Colonic mucosa (tissue), 4 donors: ENCODE results near the gene PFKM. TPM values are rescaled to one million over a fixed set of nuclear protein-coding genes. Genes with fewer than 3 reads are reported as not detected.
"Not testable (repeated sequence)": the region's sequence is repeated elsewhere in the genome, so short reads cannot be mapped to it uniquely, and the experiment has no call there.

Experiments
- DNase-seq: peaks from one replicate; pipeline ENCODE4 v3.0.0-alpha.2; 2020
- H3K27ac ChIP-seq: fragments of 200-600 bp; one replicate; pipeline ENCODE4 v1.8.0; 2021
- H3K27me3 ChIP-seq: fragments of 200-600 bp; one replicate; pipeline ENCODE4 v1.8.0; 2021
- H3K36me3 ChIP-seq: fragments of 200-600 bp; one replicate; pipeline ENCODE4 v1.8.0; 2021
- H3K4me1 ChIP-seq: fragments of 200-600 bp; one replicate; pipeline ENCODE4 v1.8.0; 2021; ENCODE audit warnings: mild to moderate bottlenecking
- H3K4me3 ChIP-seq: fragments of 200-600 bp; one replicate; pipeline ENCODE4 v1.8.0; 2021
- H3K9ac ChIP-seq, 2 donors: one replicate each; pipeline ENCODE4 v1.7.0; 2013; ENCODE audit warnings: control low read depth in 2 of 2, low read depth in 2 of 2, low read length in 2 of 2
- H3K9me3 ChIP-seq: fragments of 200-600 bp; one replicate; pipeline ENCODE4 v1.8.0; 2021
- intact Hi-C: fragments of 100-400 bp; cut with DNase I; formaldehyde crosslinking; loops from one replicate; pipeline ENCODE4 v1.14.1; 2022
- total RNA-seq, 2 donors: library from RNA; stranded (reverse); fragmentation: NEBNext Ultra II Directional in 1 of 2; extraction: Animal tissue kit (Norgen Biotek cat#: 25700) in 1 of 2; gene quantifications; one replicate each; pipeline ENCODE4 v1.2.1, GENCODE V29; 2021
- TF ChIP-seq, protein P1 (sequence below): fragments of 200-600 bp; IDR thresholded peaks from one replicate; pipeline ENCODE4 v1.8.0; 2022; ENCODE audit warnings: antibody characterized with exemption, mild to moderate bottlenecking
- donor health status: healthy.
- donor health status: DM: no; HTN: no; CAD: no.
- donor health status: DM: no; HTN: no; CAD: no.

PFKM gene
- total RNA-seq, 2 donors from 2014 or later = 39.2 to 64.6 TPM

DNA sequence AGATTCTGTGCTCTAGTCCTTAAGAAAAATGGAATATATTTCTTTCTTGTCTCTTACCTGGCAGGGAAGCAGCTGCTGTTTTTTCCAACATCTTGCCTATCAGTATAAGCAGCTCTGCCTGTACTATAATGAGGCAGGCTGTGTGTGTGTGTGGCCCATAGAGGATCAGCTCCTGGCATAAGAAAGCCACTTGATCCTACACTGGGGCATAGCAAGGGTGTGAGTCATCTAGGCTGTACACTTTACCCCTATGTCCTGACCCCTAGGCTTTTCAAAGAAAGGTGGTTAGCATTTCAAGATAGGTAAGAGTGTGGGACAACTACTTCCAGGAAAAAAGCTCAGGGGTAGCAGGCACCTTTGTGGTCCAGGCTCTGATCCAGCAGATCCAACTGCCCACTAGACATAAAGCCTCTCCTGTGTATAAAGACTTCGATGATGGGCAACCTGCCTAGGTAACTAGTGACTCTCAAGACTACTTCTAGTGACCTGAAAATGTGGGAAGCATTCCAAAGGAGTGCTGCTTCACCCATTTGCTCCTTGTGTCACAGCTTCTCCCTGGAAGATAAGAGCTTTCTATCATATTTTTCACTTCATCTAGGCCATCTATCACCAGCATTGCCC lies 8.4 kb upstream of the PFKM start:
- no peak overlapping the region for H3K27ac ChIP-seq
- no peaks in the 10 kb centered on the region for H3K27me3 ChIP-seq
- intact Hi-C loops = no loop called here
- no peaks in the 10 kb centered on the region for H3K36me3 ChIP-seq
- no peak overlapping the region for H3K4me3 ChIP-seq
- DNase-seq = no peak
- TF ChIP-seq, protein P1, sequence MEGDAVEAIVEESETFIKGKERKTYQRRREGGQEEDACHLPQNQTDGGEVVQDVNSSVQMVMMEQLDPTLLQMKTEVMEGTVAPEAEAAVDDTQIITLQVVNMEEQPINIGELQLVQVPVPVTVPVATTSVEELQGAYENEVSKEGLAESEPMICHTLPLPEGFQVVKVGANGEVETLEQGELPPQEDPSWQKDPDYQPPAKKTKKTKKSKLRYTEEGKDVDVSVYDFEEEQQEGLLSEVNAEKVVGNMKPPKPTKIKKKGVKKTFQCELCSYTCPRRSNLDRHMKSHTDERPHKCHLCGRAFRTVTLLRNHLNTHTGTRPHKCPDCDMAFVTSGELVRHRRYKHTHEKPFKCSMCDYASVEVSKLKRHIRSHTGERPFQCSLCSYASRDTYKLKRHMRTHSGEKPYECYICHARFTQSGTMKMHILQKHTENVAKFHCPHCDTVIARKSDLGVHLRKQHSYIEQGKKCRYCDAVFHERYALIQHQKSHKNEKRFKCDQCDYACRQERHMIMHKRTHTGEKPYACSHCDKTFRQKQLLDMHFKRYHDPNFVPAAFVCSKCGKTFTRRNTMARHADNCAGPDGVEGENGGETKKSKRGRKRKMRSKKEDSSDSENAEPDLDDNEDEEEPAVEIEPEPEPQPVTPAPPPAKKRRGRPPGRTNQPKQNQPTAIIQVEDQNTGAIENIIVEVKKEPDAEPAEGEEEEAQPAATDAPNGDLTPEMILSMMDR = no peak
- no peaks in the 10 kb centered on the region for H3K9me3 ChIP-seq
- H3K4me1 ChIP-seq = peaks cover 7% of the 10 kb centered on the region
- no peak overlapping the region for H3K9ac ChIP-seq

DNA sequence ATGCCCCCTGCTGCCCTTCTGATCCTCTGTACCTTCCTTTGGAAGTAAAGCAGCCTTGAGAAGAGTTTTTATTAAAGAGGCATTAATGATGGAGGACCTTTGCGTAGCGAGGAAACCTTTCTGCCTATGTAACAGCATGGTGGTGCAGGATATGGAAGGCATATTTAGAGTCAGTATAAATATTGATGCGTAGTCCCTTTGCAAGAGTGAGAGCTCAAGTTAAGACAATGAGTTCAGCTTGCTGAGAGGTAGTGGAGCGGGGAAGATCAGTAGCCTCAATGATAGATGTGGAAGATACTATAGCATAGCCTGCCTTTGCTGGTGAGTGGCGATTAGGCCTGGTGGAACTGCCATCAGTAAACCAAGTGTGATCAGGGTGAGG lies 7.9 kb upstream of the PFKM start:
- H3K9ac ChIP-seq, intact Hi-C loops: not testable (repeated sequence)

GRCh38 chr12:48115957-48116356 lies 3.2 kb upstream of the PFKM start:
- DNase-seq = no peak
- Histone ChIP-seq H3K9ac (no peak overlapping the region), H3K36me3 (no peaks in the 10 kb centered on the region), H3K27ac (no peak overlapping the region), H3K4me1 (peaks cover 4% of the 10 kb centered on the region), H3K27me3 (no peaks in the 10 kb centered on the region), H3K9me3 (no peaks in the 10 kb centered on the region), H3K4me3 (no peak overlapping the region)
- TF ChIP-seq, protein P1 = no peak
- intact Hi-C loops = no loop called here

More for the DNA sequence above, 7.9 kb upstream of the PFKM start:
- not testable (repeated sequence) for DNase-seq, H3K9me3 ChIP-seq, H3K36me3 ChIP-seq, H3K27ac ChIP-seq, H3K27me3 ChIP-seq, H3K4me1 ChIP-seq, H3K4me3 ChIP-seq

DNA sequence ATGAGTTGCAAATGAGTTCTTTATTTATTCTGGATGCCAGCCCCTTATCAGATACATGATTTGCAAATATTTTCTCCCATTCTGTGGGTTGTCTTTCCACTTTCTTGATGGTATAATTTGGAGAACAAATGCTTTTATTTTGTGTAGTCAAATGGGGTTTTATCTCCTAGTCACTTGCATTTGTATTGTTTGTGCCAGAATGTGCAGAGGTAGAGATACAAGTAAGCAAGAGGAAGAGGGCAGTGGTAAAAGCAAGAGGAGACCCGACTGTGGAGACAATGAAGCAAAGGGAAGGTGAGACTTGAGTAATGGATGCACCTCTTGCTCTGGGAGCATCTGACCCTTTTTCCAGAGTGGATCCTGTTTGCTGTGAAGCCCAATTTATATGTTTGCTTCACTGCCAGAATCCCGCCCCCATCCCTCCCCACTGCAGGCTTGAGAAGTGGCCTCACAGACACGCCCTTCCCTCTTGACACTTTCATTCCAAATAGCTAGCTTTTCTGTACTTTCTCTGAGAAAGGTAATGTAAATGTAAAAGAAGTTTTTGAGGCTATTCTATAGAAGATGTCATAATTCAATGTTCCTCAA lies 786 bp upstream of the PFKM start:
- no peaks in the 10 kb centered on the region for H3K27me3 ChIP-seq
- DNase-seq = no peak
- no peaks in the 10 kb centered on the region for H3K36me3 ChIP-seq
- peak overlapping the region; percentile 60 for H3K4me3 ChIP-seq
- intact Hi-C loops = no loop called here
- H3K4me1 ChIP-seq = peaks cover 4% of the 10 kb centered on the region
- no peak overlapping the region for H3K9ac ChIP-seq
- H3K27ac ChIP-seq = no peak overlapping the region
- TF ChIP-seq, protein P1 = no peak
- H3K9me3 ChIP-seq = no peaks in the 10 kb centered on the region

DNA sequence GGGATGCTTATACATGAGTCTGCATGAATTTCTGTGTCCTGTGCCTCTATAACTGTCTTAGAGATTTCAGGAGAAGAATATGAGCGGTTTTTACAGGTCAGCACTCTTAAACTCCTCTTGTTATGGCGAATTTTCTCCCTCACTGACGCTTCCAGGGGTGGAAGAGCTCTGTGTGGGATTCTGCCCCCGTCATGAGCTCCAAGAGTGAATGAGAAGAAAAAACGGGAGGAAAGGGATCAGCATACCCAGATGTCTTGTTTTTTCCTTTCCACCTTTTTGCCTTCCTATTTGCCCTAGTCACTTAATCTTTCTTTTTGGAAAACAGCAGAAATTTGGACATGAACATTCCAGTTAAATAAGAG lies 651 bp downstream of the PFKM start:
- Histone ChIP-seq H3K4me1 (peaks cover 4% of the 10 kb centered on the region), H3K27me3 (no peaks in the 10 kb centered on the region), H3K27ac (peak overlapping the region; percentile 2), H3K4me3 (peak overlapping the region; percentile 60), H3K36me3 (no peaks in the 10 kb centered on the region), H3K9me3 (no peaks in the 10 kb centered on the region), H3K9ac (peak overlapping the region; percentile 23 to 44)
- DNase-seq = no peak
- TF ChIP-seq, protein P1 = no peak
- intact Hi-C loops = no loop called here

GRCh38 chr12:48121522-48121921 lies 2.4 kb downstream of the PFKM start:
- no peak overlapping the region for H3K27ac ChIP-seq
- no peaks in the 10 kb centered on the region for H3K36me3 ChIP-seq
- H3K27me3 ChIP-seq = no peaks in the 10 kb centered on the region
- peaks cover 4% of the 10 kb centered on the region for H3K4me1 ChIP-seq
- no peak overlapping the region for H3K9ac ChIP-seq
- no peak for DNase-seq
- H3K4me3 ChIP-seq = no peak overlapping the region
- intact Hi-C loops = no loop called here
- no peaks in the 10 kb centered on the region for H3K9me3 ChIP-seq
- TF ChIP-seq, protein P1 = no peak
